Smooth muscle cell (in vitro differentiated cells): Measurements from ENCODE around the gene GNPTG. TPM values are rescaled to one million over a fixed set of nuclear protein-coding genes. Genes with fewer than 3 reads are reported as not detected.
A peak's percentile ranks its signal among the peaks of the same experiment; 100 is the strongest.

ENCODE experiments used
- DNase-seq: peaks from one replicate; lab custom pipeline; 2025; ENCODE audit not compliant: unreplicated experiment; lab: John Stamatoyannopoulos, UW
- H2AFZ ChIP-seq: fragments of 200-600 bp; sonication (generic); 2 replicates; pipeline ENCODE4 v1.6.0; 2016; ENCODE audit warnings: antibody characterized with exemption, low read depth, mild to moderate bottlenecking
- H3F3A ChIP-seq: fragments of 200-600 bp; sonication (generic); 2 replicates; pipeline ENCODE4 v1.6.0; 2017; ENCODE audit warnings: antibody characterized with exemption, low read depth
- H3K27ac ChIP-seq: fragments of 200-600 bp; sonication (generic); 2 replicates; pipeline ENCODE4 v1.5.1; 2016; ENCODE audit warnings: low read depth, mild to moderate bottlenecking
- H3K27me3 ChIP-seq: fragments of 200-600 bp; sonication (generic); 2 replicates; pipeline ENCODE4 v1.6.1; 2016; ENCODE audit warnings: low read depth, mild to moderate bottlenecking
- H3K36me3 ChIP-seq: fragments of 200-600 bp; sonication (generic); 2 replicates; pipeline ENCODE4 v1.5.1; 2016; ENCODE audit warnings: low read depth
- H3K4me1 ChIP-seq: fragments of 200-600 bp; sonication (generic); 2 replicates; pipeline ENCODE4 v1.5.1; 2016; ENCODE audit warnings: low read depth
- H3K4me2 ChIP-seq: fragments of 200-600 bp; sonication (generic); 2 replicates; pipeline ENCODE4 v1.6.0; 2016; ENCODE audit warnings: mild to moderate bottlenecking
- H3K4me3 ChIP-seq: fragments of 200-600 bp; sonication (generic); 2 replicates; pipeline ENCODE4 v1.5.1; 2016; ENCODE audit warnings: mild to moderate bottlenecking
- H3K79me2 ChIP-seq: fragments of 200-600 bp; sonication (generic); 2 replicates; pipeline ENCODE4 v1.6.0; 2016; ENCODE audit warnings: low read depth, mild to moderate bottlenecking
- H3K9ac ChIP-seq: fragments of 200-600 bp; sonication (generic); 2 replicates; pipeline ENCODE4 v1.6.0; 2016; ENCODE audit warnings: low read depth
- H3K9me3 ChIP-seq: fragments of 200-600 bp; sonication (generic); replicated peaks from 2 replicates; pipeline ENCODE4 v1.5.1; 2016; ENCODE audit warnings: low read depth
- H4K20me1 ChIP-seq: fragments of 200-600 bp; sonication (generic); 2 replicates; pipeline ENCODE4 v1.6.0; 2016; ENCODE audit warnings: low read depth
- WGBS: methylation state at CpG from one replicate; pipeline ENCODE4 v1.1.7; 2016; ENCODE audit warnings: low lambda C conversion rate; 5-methylcytosine and 5-hydroxymethylcytosine counted together
- polyA plus RNA-seq: library from polyadenylated mRNA; unstranded; fragments of >200 nt; fragmentation: Nextera tagmentation; extraction: Ambion mirVana; gene quantifications from 2 replicates; pipeline ENCODE4 v1.2.1, GENCODE V29; 2016
- total RNA-seq: library from RNA; depleted of rRNA; stranded (reverse); fragments of >200 nt; gene quantifications from 2 replicates; pipeline ENCODE4 v1.2.3, GENCODE V29; 2014
- TF ChIP-seq, protein P1 (sequence below): fragments of 200-600 bp; sonication (generic); IDR thresholded peaks from 2 replicates; pipeline ENCODE4 v1.5.1; 2017; ENCODE audit warnings: borderline replicate concordance, mild to moderate bottlenecking, antibody characterized with exemption; ENCODE audit not compliant: insufficient read depth, poor library complexity, severe bottlenecking

Gene GNPTG
- total and polyA plus RNA-seq, 2 experiments from 2014 or later, result 28.0 to 73.3 TPM

DNA sequence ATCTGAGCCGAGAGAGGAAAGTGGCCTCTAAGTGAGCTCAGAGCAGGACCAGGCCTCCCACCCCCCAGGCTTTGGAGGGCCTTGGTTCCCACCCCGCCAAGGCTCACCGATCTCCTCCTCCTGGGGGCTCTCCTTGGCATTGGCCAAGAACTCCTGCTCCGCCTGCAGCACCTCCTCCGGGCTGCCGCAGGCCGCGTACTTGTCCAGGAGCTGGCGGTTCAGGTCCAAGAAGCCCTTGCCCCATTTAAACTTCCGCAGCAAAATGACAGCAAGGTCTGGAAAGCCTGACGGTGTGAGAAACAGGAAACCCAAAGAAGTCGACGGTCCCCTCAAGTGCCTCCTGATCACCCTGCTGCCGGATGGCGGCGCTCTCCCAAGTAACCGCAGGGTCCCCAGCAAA, 1.8 kb upstream of the GNPTG start:
- 98% methylated on average over 17 of the region's 17 CpGs for WGBS
- Histone ChIP-seq H3K36me3 (no peaks in the 10 kb centered on the region), H3K4me2 (no peak overlapping the region), H3K9ac (no peak overlapping the region), H3K9me3 (no peaks in the 10 kb centered on the region), H2AFZ (no peak overlapping the region), H3K27me3 (no peaks in the 10 kb centered on the region), H3K4me3 (no peak overlapping the region), H4K20me1 (peaks cover 9% of the 10 kb centered on the region), H3K27ac (no peak overlapping the region), H3K4me1 (peaks cover 7% of the 10 kb centered on the region), H3F3A (no peaks in the 10 kb centered on the region), H3K79me2 (peaks cover 47% of the 10 kb centered on the region)
- no peak for DNase-seq
- TF ChIP-seq, protein P1, sequence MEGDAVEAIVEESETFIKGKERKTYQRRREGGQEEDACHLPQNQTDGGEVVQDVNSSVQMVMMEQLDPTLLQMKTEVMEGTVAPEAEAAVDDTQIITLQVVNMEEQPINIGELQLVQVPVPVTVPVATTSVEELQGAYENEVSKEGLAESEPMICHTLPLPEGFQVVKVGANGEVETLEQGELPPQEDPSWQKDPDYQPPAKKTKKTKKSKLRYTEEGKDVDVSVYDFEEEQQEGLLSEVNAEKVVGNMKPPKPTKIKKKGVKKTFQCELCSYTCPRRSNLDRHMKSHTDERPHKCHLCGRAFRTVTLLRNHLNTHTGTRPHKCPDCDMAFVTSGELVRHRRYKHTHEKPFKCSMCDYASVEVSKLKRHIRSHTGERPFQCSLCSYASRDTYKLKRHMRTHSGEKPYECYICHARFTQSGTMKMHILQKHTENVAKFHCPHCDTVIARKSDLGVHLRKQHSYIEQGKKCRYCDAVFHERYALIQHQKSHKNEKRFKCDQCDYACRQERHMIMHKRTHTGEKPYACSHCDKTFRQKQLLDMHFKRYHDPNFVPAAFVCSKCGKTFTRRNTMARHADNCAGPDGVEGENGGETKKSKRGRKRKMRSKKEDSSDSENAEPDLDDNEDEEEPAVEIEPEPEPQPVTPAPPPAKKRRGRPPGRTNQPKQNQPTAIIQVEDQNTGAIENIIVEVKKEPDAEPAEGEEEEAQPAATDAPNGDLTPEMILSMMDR, result no peak

- H3K4me2 ChIP-seq, result peak overlapping the region; percentile 99
- H3K9ac ChIP-seq, result peak overlapping the region; percentile 83
- H3K27me3 ChIP-seq, result no peaks in the 10 kb centered on the region
- no peaks in the 10 kb centered on the region for H3K9me3 ChIP-seq
- peaks cover 54% of the 10 kb centered on the region for H3K79me2 ChIP-seq
- H2AFZ ChIP-seq, result no peak overlapping the region
- H3K4me1 ChIP-seq, result peaks cover 7% of the 10 kb centered on the region
- 91% methylated on average over 19 of the region's 19 CpGs for WGBS
- no peaks in the 10 kb centered on the region for H3F3A ChIP-seq
- H3K4me3 ChIP-seq, result peak overlapping the region; percentile 97
- DNase-seq, result no peak
- no peak overlapping the region for H3K27ac ChIP-seq
- no peaks in the 10 kb centered on the region for H3K36me3 ChIP-seq
- TF ChIP-seq, protein P1, result no peak
- H4K20me1 ChIP-seq, result peaks cover 16% of the 10 kb centered on the region
Observed at GRCh38 chr16:1350691-1351090, 1.0 kb upstream of the GNPTG start.

GRCh38 chr16:1351215-1351581, 533 bp upstream of the GNPTG start:
- no peak overlapping the region for H3K27ac ChIP-seq
- 4% methylated on average over 32 of the region's 35 CpGs for WGBS

More at GRCh38 chr16:1351215-1351581, 533 bp upstream of the GNPTG start:
- no peaks in the 10 kb centered on the region for H3K36me3 ChIP-seq
- H3K4me2 ChIP-seq, result peak overlapping the region; percentile 99
- H2AFZ ChIP-seq, result peak overlapping the region; percentile 69
- TF ChIP-seq, protein P1, result no peak
- no peaks in the 10 kb centered on the region for H3K27me3 ChIP-seq
- peaks cover 21% of the 10 kb centered on the region for H4K20me1 ChIP-seq
- no peaks in the 10 kb centered on the region for H3F3A ChIP-seq
- DNase-seq, result no peak
- peaks cover 59% of the 10 kb centered on the region for H3K79me2 ChIP-seq
- peak overlapping the region; percentile 97 for H3K4me3 ChIP-seq
- peaks cover 7% of the 10 kb centered on the region for H3K4me1 ChIP-seq
- H3K9ac ChIP-seq, result peak overlapping the region; percentile 83
- no peaks in the 10 kb centered on the region for H3K9me3 ChIP-seq
